ENCODE data around the gene RXRA. TPM values are rescaled to one million over a fixed set of nuclear protein-coding genes. Genes with fewer than 3 reads are reported as not detected.
A peak's percentile ranks its signal among the peaks of the same experiment; 100 is the strongest.

The RXRA gene
- total RNA-seq, 1 donor from 2014 or later: 85.7 TPM

DNA sequence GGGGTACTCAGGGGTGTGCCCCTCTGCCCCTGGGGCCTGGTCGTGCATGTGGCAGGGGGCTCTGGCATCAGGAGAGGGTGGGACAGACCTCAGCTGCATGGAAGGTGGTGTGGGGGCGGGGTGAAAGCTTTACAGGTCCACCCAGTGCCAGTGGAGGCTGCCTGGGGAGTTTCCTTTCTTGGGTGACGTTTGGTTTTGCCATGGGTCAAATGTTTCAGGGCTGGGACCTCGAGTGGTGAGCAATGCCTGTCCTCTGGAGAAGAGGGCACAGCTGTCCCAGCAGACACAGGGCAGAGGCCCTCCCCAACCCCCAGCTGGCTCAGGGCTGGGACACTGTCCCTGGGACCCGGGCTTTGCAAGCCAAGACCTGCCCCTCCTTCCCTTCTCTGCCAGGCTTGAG is 3.6 kb downstream of the RXRA start:
- TF ChIP-seq, protein P1, sequence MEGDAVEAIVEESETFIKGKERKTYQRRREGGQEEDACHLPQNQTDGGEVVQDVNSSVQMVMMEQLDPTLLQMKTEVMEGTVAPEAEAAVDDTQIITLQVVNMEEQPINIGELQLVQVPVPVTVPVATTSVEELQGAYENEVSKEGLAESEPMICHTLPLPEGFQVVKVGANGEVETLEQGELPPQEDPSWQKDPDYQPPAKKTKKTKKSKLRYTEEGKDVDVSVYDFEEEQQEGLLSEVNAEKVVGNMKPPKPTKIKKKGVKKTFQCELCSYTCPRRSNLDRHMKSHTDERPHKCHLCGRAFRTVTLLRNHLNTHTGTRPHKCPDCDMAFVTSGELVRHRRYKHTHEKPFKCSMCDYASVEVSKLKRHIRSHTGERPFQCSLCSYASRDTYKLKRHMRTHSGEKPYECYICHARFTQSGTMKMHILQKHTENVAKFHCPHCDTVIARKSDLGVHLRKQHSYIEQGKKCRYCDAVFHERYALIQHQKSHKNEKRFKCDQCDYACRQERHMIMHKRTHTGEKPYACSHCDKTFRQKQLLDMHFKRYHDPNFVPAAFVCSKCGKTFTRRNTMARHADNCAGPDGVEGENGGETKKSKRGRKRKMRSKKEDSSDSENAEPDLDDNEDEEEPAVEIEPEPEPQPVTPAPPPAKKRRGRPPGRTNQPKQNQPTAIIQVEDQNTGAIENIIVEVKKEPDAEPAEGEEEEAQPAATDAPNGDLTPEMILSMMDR (IDR thresholded peaks at IDR 0.05): no peak
- H3K27ac ChIP-seq: peak overlapping the region; percentile 84
- H3K4me1 ChIP-seq: peaks cover 80% of the 10 kb centered on the region
- peak overlapping the region; percentile 79 for H3K4me3 ChIP-seq
- no peaks in the 10 kb centered on the region for H3K9me3 ChIP-seq
- DNase-seq: no peak
- intact Hi-C loops (cut with DNase I): no loop called here
- H3K36me3 ChIP-seq: no peaks in the 10 kb centered on the region
- H3K27me3 ChIP-seq (ENCODE audit: low read depth): no peaks in the 10 kb centered on the region
- ATAC-seq: no peak

DNA sequence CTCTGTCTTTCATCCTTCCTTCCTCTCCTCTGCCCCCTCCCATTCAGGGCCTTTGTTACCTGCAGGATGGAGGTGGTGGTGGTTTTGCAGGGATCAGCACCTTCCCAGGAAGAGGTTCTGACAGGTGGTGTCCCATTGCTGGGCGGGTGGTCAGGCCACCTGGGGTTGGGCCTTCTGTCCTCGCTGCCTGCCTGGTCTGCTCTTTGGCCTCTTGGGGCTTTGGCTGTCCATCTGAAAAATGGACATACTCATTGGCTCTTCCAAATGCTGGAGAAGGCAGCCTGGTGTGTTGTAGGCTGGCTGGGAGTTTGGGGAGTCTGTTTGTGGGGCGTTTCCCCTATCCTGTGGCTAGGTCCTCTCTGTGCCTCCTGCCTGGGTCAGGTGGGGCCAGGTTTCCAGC is 4.3 kb downstream of the RXRA start:
- H3K4me1 ChIP-seq: peaks cover 82% of the 10 kb centered on the region

DNA sequence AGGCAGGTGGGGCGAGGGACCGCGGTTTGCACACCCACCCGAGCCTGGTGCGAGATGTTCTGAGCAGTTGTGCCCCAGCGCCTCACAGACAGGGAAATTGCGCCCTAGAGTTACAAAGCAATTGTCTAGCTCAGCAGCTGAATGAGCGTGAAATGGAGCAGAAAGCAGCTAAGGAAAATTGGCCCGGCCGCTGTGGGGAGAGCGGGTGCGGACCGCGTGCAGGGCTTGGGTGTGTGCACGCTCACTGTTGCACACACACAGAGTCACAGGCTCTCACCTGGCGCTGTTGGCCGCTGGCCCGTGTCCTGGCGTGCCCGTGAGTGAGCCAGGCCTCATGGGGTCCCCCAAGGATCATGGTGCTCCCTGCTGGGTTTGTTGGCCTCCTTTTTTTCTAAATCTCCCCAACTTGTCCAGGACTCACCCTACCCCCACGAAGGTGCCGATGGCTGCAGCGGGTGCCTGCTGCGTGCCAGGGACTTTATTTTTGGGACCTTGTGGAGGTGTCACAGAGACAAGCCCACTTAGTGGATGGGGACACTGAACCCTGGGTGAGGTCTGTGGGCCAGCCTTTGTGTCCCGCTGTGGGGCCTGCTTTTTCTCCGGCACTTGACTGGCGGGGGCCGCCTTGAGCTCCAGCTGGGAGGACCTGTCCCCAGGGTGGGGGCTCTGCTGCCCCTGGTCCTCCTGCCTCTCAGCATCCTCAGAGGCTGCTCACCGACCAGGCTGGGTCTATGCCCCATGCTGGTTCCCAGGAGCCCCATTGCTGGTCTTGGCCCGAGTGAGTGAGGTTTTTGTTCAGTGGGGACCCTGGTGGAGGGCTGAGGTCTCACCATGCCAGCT is 5.2 kb downstream of the RXRA start:
- TF ChIP-seq, protein P1 (IDR thresholded peaks at IDR 0.05): no peak
- Histone ChIP-seq H3K27ac (no peak overlapping the region), H3K9me3 (no peaks in the 10 kb centered on the region), H3K36me3 (no peaks in the 10 kb centered on the region), H3K4me1 (peaks cover 90% of the 10 kb centered on the region), H3K27me3 (ENCODE audit: low read depth) (no peaks in the 10 kb centered on the region), H3K4me3 (no peak overlapping the region)
- intact Hi-C loops (cut with DNase I): no loop called here
- DNase-seq (no peak), ATAC-seq (no peak)

More for the DNA sequence above, 4.3 kb downstream of the RXRA start:
- Histone ChIP-seq H3K36me3 (no peaks in the 10 kb centered on the region), H3K27ac (no peak overlapping the region), H3K4me3 (no peak overlapping the region), H3K9me3 (no peaks in the 10 kb centered on the region), H3K27me3 (ENCODE audit: low read depth) (no peaks in the 10 kb centered on the region)
- intact Hi-C loops (cut with DNase I): no loop called here
- TF ChIP-seq, protein P1 (IDR thresholded peaks at IDR 0.05): no peak
- DNase-seq: no peak
- no peak for ATAC-seq

DNA sequence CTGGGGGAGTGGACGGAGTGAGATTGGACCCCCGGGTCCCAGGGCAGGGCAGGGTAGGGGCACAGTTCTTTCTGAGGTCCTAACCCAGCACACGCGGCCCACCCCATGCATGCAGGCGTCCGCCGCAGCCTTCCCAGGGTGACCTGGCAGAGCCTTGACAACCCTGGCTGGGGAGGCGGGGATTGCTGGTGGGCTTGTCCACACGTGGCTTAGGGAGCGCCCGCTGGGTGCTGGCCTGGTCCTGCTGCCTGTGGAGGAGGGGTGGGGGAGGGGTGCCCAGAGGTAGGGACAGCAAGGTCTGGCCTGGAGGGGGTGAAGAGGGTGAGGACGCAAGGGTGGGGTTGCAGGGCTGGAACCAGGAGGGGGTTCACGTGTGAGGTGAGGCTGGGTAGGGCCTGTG is 6.0 kb downstream of the RXRA start:
- Histone ChIP-seq H3K9me3 (no peaks in the 10 kb centered on the region), H3K27ac (no peak overlapping the region), H3K4me1 (peaks cover 97% of the 10 kb centered on the region), H3K36me3 (no peaks in the 10 kb centered on the region), H3K27me3 (ENCODE audit: low read depth) (no peaks in the 10 kb centered on the region), H3K4me3 (no peak overlapping the region)
- intact Hi-C loops (cut with DNase I): no loop called here
- ATAC-seq: no peak
- TF ChIP-seq, protein P1 (IDR thresholded peaks at IDR 0.05): no peak
- DNase-seq: no peak

DNA sequence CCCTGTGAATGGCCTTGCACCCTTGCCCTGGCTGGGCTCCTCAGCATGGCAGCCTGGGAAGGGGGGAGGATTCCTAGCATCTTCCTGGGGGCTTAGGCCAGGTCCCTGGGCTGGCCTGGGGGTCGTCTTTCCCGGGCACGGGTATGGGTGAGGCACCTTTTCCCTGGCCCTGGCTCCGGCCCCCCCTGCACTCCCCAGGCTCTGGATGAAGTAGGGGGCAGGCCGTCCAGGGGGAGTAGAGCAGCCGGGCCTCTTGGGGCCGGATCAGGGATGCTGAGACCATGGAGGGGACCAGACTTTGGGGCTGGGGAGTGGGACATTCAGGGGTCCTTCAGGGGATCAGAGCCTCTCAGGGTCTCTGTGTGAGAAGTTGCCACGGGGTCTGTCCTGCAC is 6.6 kb downstream of the RXRA start:
- ATAC-seq: no peak
- no peaks in the 10 kb centered on the region for H3K27me3 ChIP-seq (ENCODE audit: low read depth)
- no peak overlapping the region for H3K27ac ChIP-seq
- TF ChIP-seq, protein P1 (IDR thresholded peaks at IDR 0.05): no peak
- peaks cover 97% of the 10 kb centered on the region for H3K4me1 ChIP-seq
- DNase-seq: no peak
- no peaks in the 10 kb centered on the region for H3K9me3 ChIP-seq
- H3K4me3 ChIP-seq: no peak overlapping the region
- intact Hi-C loops (cut with DNase I): no loop called here
- H3K36me3 ChIP-seq: no peaks in the 10 kb centered on the region

Measured in lower lobe of right lung (tissue), 2 donors.